ENCODE measurements around the gene SMPD1. TPM values are rescaled to one million over a fixed set of nuclear protein-coding genes. Genes with fewer than 3 reads are reported as not detected.
A peak's percentile ranks its signal among the peaks of the same experiment; 100 is the strongest.

SMPD1 gene
- total RNA-seq, 1 donor from 2014 or later: 69.7 TPM

DNA sequence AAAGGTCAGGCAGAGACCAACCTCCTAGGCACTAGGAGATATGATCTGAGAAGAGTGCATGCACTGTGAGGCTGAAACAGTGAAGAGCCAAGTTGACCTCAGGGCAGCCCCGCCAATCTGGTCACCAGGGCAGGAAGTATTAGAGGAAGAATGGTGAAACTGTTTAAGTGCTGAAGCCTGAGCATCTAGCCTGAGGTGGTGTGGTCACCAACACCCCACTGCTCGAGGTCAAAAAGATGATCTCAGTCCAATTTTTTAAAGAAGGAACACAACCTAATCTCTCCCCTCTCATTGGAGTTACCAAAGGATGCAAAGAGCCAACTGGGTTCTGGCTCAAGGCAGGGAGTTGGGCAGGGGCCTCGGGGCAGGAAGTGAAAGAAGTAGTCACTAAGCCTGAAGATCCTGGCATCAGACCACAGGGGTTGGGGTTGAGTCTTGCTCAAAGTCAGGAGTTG, 24.6 kb downstream of the SMPD1 start:
- DNase-seq (ENCODE audit: low spot score): no peak

DNA sequence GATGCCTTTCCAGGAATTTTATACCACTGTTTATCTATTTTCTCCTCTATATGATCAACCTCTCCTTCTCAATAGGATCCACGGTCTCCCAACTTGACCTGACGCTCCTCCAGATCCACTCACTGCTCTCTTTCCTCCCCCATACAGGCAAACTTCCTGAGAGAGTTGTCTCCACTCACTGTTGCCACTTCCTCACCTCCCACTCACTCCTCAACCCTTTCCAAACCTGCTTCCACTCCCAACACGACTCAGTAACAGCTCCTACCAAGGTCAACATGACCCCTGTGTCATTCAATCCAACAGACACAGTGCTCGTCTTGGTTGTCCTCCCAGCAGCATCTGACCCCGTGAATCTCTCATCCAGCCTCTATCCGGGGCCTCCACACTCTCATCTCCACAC, 25.5 kb downstream of the SMPD1 start:
- DNase-seq (ENCODE audit: low spot score): no peak

DNA sequence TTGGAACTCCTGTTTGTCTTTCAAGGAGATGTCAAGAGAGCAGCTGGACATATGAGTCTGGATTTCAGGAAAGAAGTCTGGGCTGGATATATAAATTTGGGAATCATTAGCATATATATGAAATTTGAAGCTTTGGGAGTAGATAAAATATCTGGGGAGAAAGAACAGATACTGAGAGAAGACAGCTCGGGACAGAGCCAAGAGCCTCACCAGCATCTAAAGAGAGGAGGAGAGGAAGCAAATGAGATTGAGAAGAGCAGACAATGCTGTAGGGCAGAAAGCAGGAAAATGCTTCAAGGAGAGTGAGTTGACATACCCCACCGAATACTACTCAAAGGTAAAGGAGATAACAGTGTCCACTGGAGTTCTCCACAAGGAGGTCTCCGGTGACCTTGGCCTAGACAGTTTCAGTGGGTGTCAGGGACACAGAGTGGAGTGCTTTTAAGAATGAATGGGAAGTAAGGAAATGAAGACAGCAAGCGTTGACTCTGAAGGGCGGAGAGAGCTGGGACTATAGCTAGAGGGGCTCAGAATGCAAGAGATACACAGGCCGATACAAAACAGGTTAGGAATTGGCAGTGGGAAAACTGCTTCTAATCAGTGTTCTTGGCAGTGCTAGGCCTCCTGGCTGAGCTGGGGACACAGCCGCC, 27.8 kb downstream of the SMPD1 start:
- DNase-seq (ENCODE audit: low spot score): no peak

DNA sequence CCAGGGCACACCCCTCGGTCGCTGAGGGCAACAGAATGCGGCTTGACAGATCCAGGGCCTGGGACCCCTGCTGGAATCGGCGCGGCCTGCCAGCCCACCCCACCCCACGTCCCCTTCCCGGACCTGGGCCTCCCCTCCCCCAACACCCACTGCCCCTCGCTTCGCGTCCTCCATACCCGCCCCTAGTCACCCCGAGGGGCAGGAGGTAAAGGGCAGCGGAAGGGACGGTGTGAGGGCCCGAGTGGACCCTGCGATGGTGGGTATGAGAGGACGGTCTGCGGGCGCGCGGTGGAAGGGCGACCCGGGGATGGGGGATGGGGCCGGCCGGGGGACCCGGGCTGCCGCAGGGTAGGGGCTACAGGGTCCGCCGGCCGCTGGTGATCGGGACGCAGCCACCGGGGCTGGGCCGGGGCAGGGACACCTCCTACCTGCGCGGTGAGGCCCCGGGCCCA, 28.3 kb downstream of the SMPD1 start:
- DNase-seq (ENCODE audit: low spot score): no peak

DNA sequence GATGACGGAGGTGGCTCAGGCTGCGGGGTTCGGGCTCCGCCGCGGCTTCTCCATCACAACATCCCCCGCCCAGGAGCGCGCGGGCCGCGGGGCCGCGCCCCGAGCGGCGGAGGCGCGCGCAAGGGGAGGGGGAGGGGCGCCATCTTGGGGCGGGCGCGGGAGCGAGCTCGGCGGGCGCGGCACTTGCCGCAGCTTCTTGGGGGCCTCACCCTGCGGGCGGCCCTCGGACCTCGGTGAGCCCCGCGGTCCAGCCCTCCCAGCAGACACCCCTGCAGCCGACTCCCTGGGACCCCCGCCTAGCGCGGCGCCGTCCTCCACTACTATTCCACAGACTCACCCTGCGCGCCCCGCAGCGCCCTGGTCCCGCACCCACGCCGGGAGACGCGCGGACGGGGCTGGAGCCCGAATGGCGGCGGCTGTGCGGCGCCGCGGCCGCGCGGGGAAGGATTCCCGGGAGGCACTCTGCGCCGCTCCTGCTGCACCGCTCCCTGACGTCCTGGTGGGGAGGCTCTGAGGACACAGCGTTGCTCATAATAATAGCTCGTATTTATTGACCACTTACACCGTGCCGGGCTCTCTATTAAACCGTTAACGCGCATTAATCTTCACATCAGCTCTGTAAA, 28.8 kb downstream of the SMPD1 start, which contains the start of gene APBB1:
APBB1 (minus strand) TSS at position 86 of the 623 bp plus-strand sequence. CDS start 7,747 bp downstream, outside the sequence.
- DNase-seq (ENCODE audit: low spot score): peak; percentile 56

DNA sequence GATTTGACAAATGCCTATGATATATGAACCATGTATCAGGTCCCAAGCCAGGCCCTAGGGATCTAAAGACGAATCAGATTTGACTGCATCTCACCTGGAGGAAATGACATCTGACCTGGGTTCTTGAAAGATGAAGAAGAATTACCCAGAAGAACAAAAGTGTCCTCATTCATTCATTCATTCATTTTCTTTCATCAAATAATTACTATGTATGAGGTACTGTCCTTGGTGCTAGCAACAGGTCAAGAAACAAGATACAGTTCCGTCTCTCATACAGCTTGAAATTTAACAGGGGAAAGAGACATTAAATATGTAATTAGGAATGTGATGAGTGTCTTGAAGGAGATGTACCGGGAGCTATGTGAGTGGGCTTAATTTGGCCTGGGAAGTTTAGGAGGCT, 30.4 kb downstream of the SMPD1 start:
- DNase-seq (ENCODE audit: low spot score): no peak

DNA sequence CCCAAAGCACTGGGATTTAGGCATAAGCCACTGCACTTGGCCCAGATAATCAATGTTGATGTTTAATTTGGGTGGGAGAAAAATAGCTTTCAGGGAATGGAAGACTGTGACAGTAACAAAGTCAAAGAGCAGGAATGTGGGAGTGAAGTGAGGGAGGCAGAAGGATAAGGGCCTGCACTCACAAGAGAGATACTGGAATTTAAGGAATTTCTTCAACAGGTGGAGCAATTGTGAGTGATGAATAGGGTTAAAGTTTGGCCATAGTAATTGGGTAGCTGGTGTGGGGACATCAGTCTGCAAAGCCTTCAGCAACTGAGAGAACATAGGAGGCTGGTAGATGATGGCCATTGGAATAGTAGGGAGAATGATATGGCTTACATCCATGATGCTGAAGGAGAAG, 37.2 kb downstream of the SMPD1 start:
- DNase-seq (ENCODE audit: low spot score): no peak

DNA sequence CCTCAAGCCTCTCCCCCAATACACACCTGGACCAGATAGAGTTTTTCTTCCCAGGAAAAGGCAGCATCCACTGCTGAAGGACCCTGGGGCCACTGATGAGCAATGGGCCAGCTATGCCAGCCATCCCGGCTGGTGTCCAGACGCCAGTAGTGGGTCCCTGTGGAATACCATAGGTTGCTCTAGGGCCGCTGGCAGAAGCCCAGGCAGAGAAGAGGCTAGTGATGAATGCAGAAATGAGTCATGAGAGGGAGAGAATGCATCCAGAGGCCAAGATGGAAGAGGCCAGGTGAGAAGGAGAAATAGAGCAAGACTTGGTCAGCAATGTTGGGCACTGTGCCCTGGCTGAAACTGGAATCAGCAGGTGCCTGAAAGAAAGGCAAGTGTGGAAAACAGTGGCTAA, 41.6 kb downstream of the SMPD1 start:
- no peak for DNase-seq (ENCODE audit: low spot score)

DNA sequence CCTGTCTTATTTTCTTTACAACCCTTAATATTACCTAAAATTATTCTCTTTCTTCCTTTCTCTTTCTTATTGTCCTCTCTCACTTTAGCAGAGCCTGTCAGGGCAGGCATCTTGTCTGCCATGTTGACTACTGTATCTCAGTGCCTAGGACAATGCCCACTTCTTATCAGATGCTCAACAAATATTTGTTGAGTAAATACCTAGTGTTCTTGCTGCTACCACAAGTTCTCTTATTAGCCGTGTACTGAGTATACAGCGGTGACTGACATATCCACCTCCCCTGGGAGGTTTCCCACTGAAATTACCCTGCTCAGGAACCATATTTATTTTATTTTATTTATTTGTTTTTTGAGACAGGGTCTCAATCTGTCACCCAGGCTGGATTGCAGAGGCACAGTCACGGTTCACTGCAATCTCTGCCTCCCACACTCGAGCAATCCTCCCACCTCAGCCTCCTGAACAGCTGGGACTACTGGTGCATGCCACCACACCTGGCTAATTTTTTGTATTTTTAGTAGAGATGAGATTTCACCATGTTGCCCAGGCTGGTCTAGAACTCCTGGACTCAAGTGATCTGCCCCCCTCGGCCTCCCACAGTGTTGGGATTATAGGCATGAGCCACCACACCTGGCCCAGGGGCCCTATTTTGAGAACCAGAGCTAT, 43.9 kb downstream of the SMPD1 start:
- no peak for DNase-seq (ENCODE audit: low spot score)

DNA sequence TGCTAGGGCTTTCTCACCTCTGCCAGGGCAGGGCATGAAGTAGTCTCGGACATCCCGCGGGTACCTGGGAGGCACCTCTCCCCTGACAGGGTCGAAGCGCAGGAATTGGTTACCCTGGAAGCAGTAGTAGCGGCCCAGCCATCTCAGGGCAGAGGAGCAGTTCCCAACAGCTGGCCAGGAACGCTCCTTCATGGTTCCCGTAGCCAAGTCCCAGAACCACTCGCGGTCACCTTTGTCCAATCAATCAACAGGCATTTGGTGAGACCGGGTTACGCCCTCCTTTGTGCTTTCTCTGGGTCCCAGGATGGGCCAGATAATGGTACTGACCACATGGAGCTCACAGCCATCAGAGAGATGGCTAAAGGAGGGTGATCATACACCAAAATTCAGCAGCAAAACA, 47.1 kb downstream of the SMPD1 start:
- no peak for DNase-seq (ENCODE audit: low spot score)

DNA sequence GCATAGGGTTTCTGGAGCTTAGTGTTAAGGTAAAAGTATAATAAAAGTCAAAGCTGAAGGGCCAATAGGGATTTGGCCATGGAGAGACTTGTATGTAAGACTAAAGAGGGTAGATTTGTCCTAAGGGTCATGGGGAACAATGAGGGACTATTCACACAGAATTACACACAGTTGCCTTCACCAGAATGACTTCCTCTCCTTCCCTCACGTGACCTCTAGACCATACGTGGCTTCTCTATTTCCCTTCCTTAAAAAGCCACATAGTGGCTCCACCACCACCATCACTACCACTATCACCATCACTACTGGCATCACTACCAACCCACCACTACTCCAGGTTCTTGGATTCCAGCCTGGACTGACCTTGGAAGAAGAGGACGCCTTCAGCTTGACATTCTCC, 47.7 kb downstream of the SMPD1 start:
- DNase-seq (ENCODE audit: low spot score): no peak

DNA sequence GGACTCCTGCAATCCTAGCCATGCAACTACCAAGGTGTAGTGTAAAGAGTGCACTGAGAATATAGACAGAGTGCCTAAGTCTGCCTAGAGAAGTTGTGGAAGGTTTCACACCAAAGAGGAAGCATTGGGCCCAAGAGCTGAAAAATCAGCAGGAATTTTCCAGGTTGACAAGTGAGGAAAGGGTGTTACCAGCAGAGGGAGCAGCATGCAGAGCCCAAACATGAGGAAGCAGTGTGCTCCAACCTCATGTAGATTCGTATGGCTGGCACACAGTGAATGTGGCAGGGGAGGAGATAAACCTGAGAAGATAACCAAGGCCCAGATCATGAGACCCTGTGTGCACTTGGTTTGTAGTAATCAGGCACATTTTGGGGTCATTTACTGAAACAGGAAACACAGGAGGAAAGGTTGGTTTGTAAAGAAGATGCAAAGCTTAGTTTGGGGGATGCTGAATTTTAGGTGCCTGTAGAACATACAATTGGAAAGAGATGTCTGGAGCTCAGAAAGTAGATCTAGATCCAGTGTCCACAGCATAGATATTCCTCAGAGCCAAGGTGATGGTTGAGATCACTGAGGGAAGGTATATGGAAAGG, 48.8 kb downstream of the SMPD1 start:
- DNase-seq (ENCODE audit: low spot score): peak; percentile 66

DNA sequence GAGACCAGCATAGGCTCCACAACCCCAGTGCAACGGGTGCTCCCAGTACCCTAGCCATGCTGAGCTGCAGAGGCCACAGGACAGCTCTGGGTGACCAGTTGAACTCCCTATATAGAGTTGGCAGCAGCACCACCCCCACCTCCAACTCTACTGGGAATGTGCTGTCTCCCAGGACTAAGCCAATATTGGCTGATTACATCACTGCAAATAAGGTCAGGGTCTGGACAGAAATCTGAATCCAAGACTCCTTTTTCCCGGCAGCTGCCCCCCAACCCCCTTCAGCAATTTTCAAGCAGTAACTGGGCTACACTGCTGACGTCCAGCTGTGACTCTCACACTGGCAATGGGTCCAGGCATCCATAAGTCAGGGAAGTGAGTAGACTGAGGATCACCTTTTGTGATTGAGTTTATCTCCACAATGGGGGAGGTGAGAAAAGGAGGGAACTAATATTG, 50.7 kb downstream of the SMPD1 start, which contains the start of gene HPX:
HPX (minus strand) TSS at position 82 of the 453 bp plus-strand sequence; CDS start at position 58, 24 bp downstream.
- DNase-seq (ENCODE audit: low spot score): no peak

DNA sequence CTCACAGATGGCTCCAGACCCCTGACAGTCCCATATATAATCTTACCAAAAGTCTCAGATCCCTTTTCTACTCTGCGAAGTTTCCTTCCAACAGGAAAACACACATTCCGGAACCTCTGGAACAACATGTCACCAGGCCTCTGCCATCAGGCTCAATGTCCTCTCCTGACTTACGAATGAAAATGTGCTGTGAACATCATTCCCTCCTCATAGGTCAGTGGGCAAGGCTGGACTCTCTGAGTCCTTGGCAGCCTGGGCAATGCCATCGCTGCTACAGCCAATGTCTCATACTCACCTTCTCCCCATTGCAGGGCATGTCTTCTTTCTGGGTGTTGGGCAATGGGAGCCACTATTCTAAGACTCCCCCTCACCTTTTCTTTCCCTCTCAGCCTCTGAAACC, 52.2 kb downstream of the SMPD1 start:
- DNase-seq (ENCODE audit: low spot score): no peak

DNA sequence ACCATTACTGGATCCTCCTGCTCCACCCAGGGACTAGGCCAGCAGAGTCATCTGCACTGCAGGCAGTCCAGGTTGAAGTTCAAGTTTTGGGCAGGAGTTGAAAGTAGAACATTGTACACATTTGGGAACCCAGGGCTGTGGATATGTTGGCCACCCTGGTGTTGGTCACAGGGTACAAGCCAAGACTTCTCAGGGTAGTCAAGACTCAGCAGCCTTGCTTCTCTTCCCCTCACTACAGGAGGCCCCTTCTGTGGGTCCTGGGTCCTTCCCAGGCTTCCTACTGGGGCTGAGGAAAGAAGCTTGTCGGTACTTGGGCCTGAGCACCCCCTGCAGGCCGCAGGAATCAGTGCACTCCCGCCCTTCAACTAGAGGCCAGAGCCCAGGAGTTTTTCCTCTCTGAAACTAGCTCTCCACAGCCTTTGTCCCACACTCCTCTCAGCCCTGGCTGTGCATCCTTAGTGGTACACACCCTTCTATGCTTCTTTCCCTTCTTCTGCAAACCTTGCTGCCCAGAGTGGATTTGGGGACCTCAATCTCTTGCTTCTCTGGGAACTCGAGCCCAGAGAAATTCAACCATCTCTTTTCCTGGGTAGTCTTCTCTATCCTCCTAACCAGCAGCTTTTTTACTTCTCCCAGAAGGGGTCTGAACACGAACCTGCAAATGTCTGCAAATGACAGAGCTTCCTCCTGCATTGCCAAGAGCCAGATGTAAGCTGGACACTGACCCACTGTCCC, 53.2 kb downstream of the SMPD1 start:
- DNase-seq (ENCODE audit: low spot score): peak; percentile 56

Other genes starting within 250 kb of the SMPD1 start
- not detected for gene OR52B2, start 220.1 kb upstream of the SMPD1 start, total RNA-seq
- not detected for gene OR52W1, start 191.2 kb upstream of the SMPD1 start, total RNA-seq
- not detected for gene C11orf42, start 184.9 kb upstream of the SMPD1 start, total RNA-seq
- 65.4 TPM for gene FHIP1B, start 155.8 kb upstream of the SMPD1 start, total RNA-seq
- 0.26 TPM for gene CNGA4, start 151.4 kb upstream of the SMPD1 start, total RNA-seq
- 0.55 TPM for gene CCKBR, start 130.6 kb upstream of the SMPD1 start, total RNA-seq
- gene CAVIN3, start 70.0 kb upstream of the SMPD1 start, total RNA-seq: 16.3 TPM
- 45.1 TPM for gene APBB1, start 28.6 kb downstream of the SMPD1 start, total RNA-seq
- 5.2 TPM for gene HPX, start 50.5 kb downstream of the SMPD1 start, total RNA-seq
- gene TRIM3, start 83.5 kb downstream of the SMPD1 start, total RNA-seq: 43.0 TPM
- 52.5 TPM for gene ARFIP2, start 90.9 kb downstream of the SMPD1 start, total RNA-seq
- gene TIMM10B, start 91.0 kb downstream of the SMPD1 start, total RNA-seq: 53.9 TPM
- gene DNHD1, start 106.8 kb downstream of the SMPD1 start, total RNA-seq: 8.8 TPM
- gene RRP8, start 213.1 kb downstream of the SMPD1 start, total RNA-seq: 25.8 TPM
- gene ILK, start 213.3 kb downstream of the SMPD1 start, total RNA-seq: 261 TPM
- gene TAF10, start 221.7 kb downstream of the SMPD1 start, total RNA-seq: 142 TPM
- gene TPP1, start 228.9 kb downstream of the SMPD1 start, total RNA-seq: 161 TPM